ENCODE results near the gene PARD3B. TPM values are rescaled to one million over a fixed set of nuclear protein-coding genes. Genes with fewer than 3 reads are reported as not detected.

The PARD3B gene
- total and polyA plus RNA-seq, 10 of the 15 experiments (the other 5 are each of a cell fraction or from before 2014, with no cell fraction given): 0.01 to 0.54 (median 0.07) TPM; not detected in 7

- TF ChIP-seq CUX1 (IDR thresholded peaks at IDR 0.05; ENCODE audit: insufficient replicate concordance, low read depth, low read length) (no peak), IRF3 (IDR thresholded peaks at IDR 0.05) (no peak), BMI1 (IDR thresholded peaks at IDR 0.05; ENCODE audit: borderline replicate concordance) (no peak), MLLT1 (IDR thresholded peaks at IDR 0.05) (no peak), SMARCA5 (IDR thresholded peaks at IDR 0.05) (no peak), EED (IDR thresholded peaks at IDR 0.05; ENCODE audit: low read depth) (no peak)
- TF ChIP-seq, protein P1, sequence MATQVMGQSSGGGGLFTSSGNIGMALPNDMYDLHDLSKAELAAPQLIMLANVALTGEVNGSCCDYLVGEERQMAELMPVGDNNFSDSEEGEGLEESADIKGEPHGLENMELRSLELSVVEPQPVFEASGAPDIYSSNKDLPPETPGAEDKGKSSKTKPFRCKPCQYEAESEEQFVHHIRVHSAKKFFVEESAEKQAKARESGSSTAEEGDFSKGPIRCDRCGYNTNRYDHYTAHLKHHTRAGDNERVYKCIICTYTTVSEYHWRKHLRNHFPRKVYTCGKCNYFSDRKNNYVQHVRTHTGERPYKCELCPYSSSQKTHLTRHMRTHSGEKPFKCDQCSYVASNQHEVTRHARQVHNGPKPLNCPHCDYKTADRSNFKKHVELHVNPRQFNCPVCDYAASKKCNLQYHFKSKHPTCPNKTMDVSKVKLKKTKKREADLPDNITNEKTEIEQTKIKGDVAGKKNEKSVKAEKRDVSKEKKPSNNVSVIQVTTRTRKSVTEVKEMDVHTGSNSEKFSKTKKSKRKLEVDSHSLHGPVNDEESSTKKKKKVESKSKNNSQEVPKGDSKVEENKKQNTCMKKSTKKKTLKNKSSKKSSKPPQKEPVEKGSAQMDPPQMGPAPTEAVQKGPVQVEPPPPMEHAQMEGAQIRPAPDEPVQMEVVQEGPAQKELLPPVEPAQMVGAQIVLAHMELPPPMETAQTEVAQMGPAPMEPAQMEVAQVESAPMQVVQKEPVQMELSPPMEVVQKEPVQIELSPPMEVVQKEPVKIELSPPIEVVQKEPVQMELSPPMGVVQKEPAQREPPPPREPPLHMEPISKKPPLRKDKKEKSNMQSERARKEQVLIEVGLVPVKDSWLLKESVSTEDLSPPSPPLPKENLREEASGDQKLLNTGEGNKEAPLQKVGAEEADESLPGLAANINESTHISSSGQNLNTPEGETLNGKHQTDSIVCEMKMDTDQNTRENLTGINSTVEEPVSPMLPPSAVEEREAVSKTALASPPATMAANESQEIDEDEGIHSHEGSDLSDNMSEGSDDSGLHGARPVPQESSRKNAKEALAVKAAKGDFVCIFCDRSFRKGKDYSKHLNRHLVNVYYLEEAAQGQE (IDR thresholded peaks at IDR 0.05; ENCODE audit: low read depth, low read length): no peak
- TF ChIP-seq, protein P2, sequence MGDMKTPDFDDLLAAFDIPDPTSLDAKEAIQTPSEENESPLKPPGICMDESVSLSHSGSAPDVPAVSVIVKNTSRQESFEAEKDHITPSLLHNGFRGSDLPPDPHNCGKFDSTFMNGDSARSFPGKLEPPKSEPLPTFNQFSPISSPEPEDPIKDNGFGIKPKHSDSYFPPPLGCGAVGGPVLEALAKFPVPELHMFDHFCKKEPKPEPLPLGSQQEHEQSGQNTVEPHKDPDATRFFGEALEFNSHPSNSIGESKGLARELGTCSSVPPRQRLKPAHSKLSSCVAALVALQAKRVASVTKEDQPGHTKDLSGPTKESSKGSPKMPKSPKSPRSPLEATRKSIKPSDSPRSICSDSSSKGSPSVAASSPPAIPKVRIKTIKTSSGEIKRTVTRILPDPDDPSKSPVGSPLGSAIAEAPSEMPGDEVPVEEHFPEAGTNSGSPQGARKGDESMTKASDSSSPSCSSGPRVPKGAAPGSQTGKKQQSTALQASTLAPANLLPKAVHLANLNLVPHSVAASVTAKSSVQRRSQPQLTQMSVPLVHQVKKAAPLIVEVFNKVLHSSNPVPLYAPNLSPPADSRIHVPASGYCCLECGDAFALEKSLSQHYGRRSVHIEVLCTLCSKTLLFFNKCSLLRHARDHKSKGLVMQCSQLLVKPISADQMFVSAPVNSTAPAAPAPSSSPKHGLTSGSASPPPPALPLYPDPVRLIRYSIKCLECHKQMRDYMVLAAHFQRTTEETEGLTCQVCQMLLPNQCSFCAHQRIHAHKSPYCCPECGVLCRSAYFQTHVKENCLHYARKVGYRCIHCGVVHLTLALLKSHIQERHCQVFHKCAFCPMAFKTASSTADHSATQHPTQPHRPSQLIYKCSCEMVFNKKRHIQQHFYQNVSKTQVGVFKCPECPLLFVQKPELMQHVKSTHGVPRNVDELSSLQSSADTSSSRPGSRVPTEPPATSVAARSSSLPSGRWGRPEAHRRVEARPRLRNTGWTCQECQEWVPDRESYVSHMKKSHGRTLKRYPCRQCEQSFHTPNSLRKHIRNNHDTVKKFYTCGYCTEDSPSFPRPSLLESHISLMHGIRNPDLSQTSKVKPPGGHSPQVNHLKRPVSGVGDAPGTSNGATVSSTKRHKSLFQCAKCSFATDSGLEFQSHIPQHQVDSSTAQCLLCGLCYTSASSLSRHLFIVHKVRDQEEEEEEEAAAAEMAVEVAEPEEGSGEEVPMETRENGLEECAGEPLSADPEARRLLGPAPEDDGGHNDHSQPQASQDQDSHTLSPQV (IDR thresholded peaks at IDR 0.05): no peak
Observed at GRCh38 chr2:205370726-205371125, 825.5 kb downstream of the PARD3B start (continued).
